Ovary (tissue), 9 donors: ENCODE data around the gene SMAP2. TPM values are rescaled to one million over a fixed set of nuclear protein-coding genes. Genes with fewer than 3 reads are reported as not detected.

ENCODE experiments used
- DNase-seq, 5 donors: peaks; one replicate each; pipeline ENCODE4 v3.0.0-alpha.2; 2019 to 2020
- H3K27ac ChIP-seq, 2 donors: fragments of 200-600 bp; one replicate each; pipeline versions ENCODE4 v1.5.1 to v1.8.0; 2019 to 2022
- H3K27me3 ChIP-seq: fragments of 200-600 bp; one replicate; pipeline ENCODE4 v1.8.0; 2022
- H3K36me3 ChIP-seq: fragments of 200-600 bp; sonication (generic); one replicate; pipeline ENCODE4 v1.5.1; 2019
- H3K4me1 ChIP-seq: one replicate; pipeline ENCODE4 v1.8.1; 2013; ENCODE audit warnings: mild to moderate bottlenecking, moderate library complexity; ENCODE audit not compliant: insufficient read depth
- H3K4me3 ChIP-seq: fragments of 200-600 bp; sonication (generic); one replicate; pipeline ENCODE4 v1.5.1; 2017
- H3K9me3 ChIP-seq, 2 donors: fragments of 200-600 bp in 1 of 2; sonication (generic) in 1 of 2; one replicate each; pipeline versions ENCODE4 v1.5.1 to v1.8.1; 2013 to 2019; ENCODE audit warnings: mild to moderate bottlenecking in 1 of 2, moderate library complexity in 1 of 2
- CTCF ChIP-seq, 3 donors: fragments of 450-650 bp in 2 of 3; fragments of 200-600 bp in 1 of 3; IDR thresholded peaks; one replicate each; pipeline versions ENCODE4 v1.5.1 to v1.8.0; 2016 to 2022; ENCODE audit warnings: antibody characterized with exemption in 3 of 3, mild to moderate bottlenecking in 1 of 3
- EP300 ChIP-seq: sonication (generic); formaldehyde crosslinking; IDR thresholded peaks from one replicate; pipeline ENCODE4 v1.6.1; 2017; ENCODE audit warnings: antibody characterized with exemption
- POLR2A ChIP-seq: fragments of 450-650 bp; IDR thresholded peaks from one replicate; pipeline ENCODE4 v1.6.1; 2017; ENCODE audit warnings: antibody characterized with exemption, mild to moderate bottlenecking, moderate library complexity
- WGBS, 3 donors: extraction: QIAGEN DNeasy Blood & Tissue Kit in 1 of 3; methylation state at CpG; one replicate each; pipeline versions ENCODE4 v1.1.5 to v1.1.7; 2013 to 2017; 5-methylcytosine and 5-hydroxymethylcytosine counted together
- intact Hi-C, 4 donors: fragments of 100-400 bp; cut with DNase I; formaldehyde crosslinking; loops; one replicate each; pipeline versions ENCODE4 v1.11.0 to v1.15.1; 2022 to 2023
- polyA plus RNA-seq, 2 donors: library from polyadenylated mRNA; stranded (reverse); fragments of 200-250 nt in 1 of 2; fragments of 350-450 nt in 1 of 2; fragmentation: Illumina TruSeq in 1 of 2; extraction: RNeasy Lipid Tissue Mini Kit (QIAGEN cat#74804) in 1 of 2; gene quantifications; one replicate each; pipeline ENCODE4 v1.2.3, GENCODE V29; 2013 to 2014
- total RNA-seq, 7 donors: library from RNA; depleted of rRNA in 2 of 7; stranded (reverse); fragments of >200 nt in 2 of 7; fragmentation: NEBNext Ultra II Directional in 3 of 7; extraction: Animal tissue kit (Norgen Biotek cat#: 25700) in 3 of 7; gene quantifications; one replicate each; pipeline versions ENCODE4 v1.1.0 to v1.2.4, GENCODE V29; 2016 to 2023
- donor health status: DM: no; HTN: no; CAD: no; lungs with moderate emphysema.
- donor health status: DM: no; HTN: no; CAD: no.
- donor health status: Bipolar disorder and iron deficiency.
- donor health status: DM: yes; HTN: yes; CAD: no.
- donor health status: DM: no; HTN: no; CAD: no.
- donor health status: DM: yes; HTN: yes; CAD: no.

Gene SMAP2
- total and polyA plus RNA-seq, 9 donors: 10.7 to 72.0 (median 15.4) TPM

GRCh38 chr1:40449684-40450494 is 76.4 kb downstream of the SMAP2 start, which contains the start of gene ZFP69B:
Gene ZFP69B, plus strand, starts transcription at chr1:40450476. Its CDS starts 486 bp downstream, at chr1:40450962.
- Histone ChIP-seq H3K27me3 (no peaks in the 10 kb centered on the region), H3K27ac (peak within 1 kb of the TSS in 1 of 2 donors; percentile 56), H3K36me3 (no peaks in the 10 kb centered on the region), H3K4me3 (peak within 1 kb of the TSS; percentile 75), H3K4me1 (peaks cover 2% of the 10 kb centered on the region), H3K9me3 (no peaks in the 10 kb centered on the region)
- DNase-seq: peak; percentile 89 to 95 (median 95)
- 0 to 1% (median 0%) methylated on average over 64 of the region's 64 CpGs for WGBS, 3 donors
- TF ChIP-seq CTCF (IDR thresholded peaks at IDR 0.05): peak in 1 of 3 donors; percentile 16
- TF ChIP-seq EP300: no peak
- TF ChIP-seq POLR2A: no peak
- intact Hi-C loops: no loop called here

DNA sequence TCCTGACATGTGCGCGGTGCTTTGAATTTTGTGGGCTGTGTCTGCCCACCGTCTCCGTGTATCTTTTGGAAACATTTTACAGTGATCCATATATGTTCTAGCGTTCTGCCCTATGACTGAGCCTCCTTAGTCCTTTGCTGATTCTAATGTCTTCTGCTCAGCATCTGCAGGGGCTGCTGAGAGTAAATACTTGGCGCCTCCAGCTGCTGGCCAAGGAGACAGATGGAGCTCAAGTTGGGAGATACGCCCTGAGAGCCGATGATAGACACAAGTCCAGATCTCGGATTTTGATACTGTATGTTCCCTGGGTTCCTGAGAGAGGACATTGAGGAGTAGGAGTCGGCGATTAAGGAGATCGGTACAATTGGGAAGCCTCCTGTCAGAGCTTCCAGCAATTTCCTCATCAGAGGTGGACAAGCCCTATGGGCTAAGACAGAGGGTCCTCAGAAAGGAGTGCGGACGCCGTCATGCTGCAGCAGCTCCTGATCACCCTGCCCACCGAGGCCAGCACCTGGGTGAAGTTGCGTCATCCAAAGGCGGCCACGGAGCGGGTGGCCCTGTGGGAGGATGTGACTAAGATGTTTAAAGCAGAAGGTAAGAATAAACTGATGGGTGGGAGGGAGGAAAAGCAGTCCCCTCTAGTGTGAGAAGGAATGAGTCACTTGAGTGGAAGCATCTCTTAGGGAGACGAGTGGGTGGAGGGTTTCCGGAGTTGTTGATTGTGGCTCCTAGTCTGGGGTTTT is 77.1 kb downstream of the SMAP2 start:
- Histone ChIP-seq H3K27me3 (no peaks in the 10 kb centered on the region), H3K4me1 (peaks cover 2% of the 10 kb centered on the region), H3K27ac (peak overlapping the region in 1 of 2 donors; percentile 56), H3K9me3 (no peaks in the 10 kb centered on the region), H3K4me3 (peak overlapping the region; percentile 75), H3K36me3 (no peaks in the 10 kb centered on the region)
- intact Hi-C loops: no loop called here
- 18 to 21% (median 18%) methylated on average over 22 of the region's 22 CpGs for WGBS, 3 donors
- TF ChIP-seq POLR2A (no peak), CTCF (IDR thresholded peaks at IDR 0.05) (no peak), EP300 (no peak)
- peak in 3 of 5 donors; percentile 25 to 40 (median 30) for DNase-seq

DNA sequence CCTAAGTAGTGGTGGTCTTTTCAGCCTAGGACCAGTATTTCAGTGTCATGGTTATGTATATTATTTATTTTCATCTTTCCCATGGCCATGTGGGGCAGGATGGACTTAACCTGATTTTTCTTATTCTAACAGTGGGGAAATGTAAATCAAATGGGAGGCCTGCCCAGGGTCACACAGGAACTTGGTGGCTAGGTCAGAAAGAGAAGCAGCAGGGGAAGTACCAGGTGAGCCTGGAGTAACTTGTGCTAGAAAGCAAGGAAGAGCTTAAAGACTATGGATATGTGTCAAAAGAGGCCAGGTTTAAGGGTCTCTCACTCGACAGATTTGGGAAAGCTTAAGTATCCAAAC is 77.7 kb downstream of the SMAP2 start:
- TF ChIP-seq CTCF (IDR thresholded peaks at IDR 0.05): no peak
- TF ChIP-seq POLR2A: no peak
- no peak for TF ChIP-seq EP300
- 83 to 100% (median 96%) methylated on average over 1 of the region's 1 CpG for WGBS, 3 donors
- no peak overlapping the region for H3K4me3 ChIP-seq
- no peaks in the 10 kb centered on the region for H3K27me3 ChIP-seq
- H3K36me3 ChIP-seq: no peaks in the 10 kb centered on the region
- H3K27ac ChIP-seq: no peak overlapping the region
- no peaks in the 10 kb centered on the region for H3K9me3 ChIP-seq
- no peak for DNase-seq
- intact Hi-C loops: no loop called here
- peaks cover 2% of the 10 kb centered on the region for H3K4me1 ChIP-seq

- H3K4me1 ChIP-seq: peaks cover 2% of the 10 kb centered on the region
- TF ChIP-seq POLR2A (no peak), CTCF (IDR thresholded peaks at IDR 0.05) (no peak), EP300 (no peak)
- no peaks in the 10 kb centered on the region for H3K27me3 ChIP-seq
- intact Hi-C loops: no loop called here
- H3K4me3 ChIP-seq: no peak overlapping the region
- no peak for DNase-seq
- 96 to 100% (median 100%) methylated on average over 1 of the region's 1 CpG for WGBS, 3 donors
- peaks cover 0 to 13% of the 10 kb centered on the region in 2 donors for H3K9me3 ChIP-seq
- no peak overlapping the region for H3K27ac ChIP-seq
- no peaks in the 10 kb centered on the region for H3K36me3 ChIP-seq
Observed at GRCh38 chr1:40454873-40455272, 81.3 kb downstream of the SMAP2 start.
